ENCODE results near the gene OR8B8.

- TF ChIP-seq, protein P1, sequence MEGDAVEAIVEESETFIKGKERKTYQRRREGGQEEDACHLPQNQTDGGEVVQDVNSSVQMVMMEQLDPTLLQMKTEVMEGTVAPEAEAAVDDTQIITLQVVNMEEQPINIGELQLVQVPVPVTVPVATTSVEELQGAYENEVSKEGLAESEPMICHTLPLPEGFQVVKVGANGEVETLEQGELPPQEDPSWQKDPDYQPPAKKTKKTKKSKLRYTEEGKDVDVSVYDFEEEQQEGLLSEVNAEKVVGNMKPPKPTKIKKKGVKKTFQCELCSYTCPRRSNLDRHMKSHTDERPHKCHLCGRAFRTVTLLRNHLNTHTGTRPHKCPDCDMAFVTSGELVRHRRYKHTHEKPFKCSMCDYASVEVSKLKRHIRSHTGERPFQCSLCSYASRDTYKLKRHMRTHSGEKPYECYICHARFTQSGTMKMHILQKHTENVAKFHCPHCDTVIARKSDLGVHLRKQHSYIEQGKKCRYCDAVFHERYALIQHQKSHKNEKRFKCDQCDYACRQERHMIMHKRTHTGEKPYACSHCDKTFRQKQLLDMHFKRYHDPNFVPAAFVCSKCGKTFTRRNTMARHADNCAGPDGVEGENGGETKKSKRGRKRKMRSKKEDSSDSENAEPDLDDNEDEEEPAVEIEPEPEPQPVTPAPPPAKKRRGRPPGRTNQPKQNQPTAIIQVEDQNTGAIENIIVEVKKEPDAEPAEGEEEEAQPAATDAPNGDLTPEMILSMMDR (IDR thresholded peaks at IDR 0.05; ENCODE audit: low read depth, low read length), result no peak
- TF ChIP-seq EZH2phosphoT487 (IDR thresholded peaks at IDR 0.05; ENCODE audit: low read depth), result no peak
Observed at GRCh38 chr11:124421043-124421442, 24.5 kb downstream of the OR8B8 start.
